Measurements from ENCODE around the gene SCMH1.

The SCMH1 gene

GRCh38 chr1:41169066-41169798 is 72.9 kb downstream of the SCMH1 start:
- no peak overlapping the region for H3K4me3 ChIP-seq (ENCODE audit: low read depth, low read length)
- no peaks in the 10 kb centered on the region for H3K9me3 ChIP-seq (ENCODE audit: control insufficient read depth, insufficient read depth, low read depth, low read length)
- H3K36me3 ChIP-seq (ENCODE audit: control insufficient read depth in 2 of 2, insufficient read depth in 1 of 2, low read length in 2 of 2) = peaks cover 0 to 14% of the 10 kb centered on the region in 2 experiments; a peak in 2 of 3 replicates
- CTCF ChIA-PET = interaction anchor here (1.1 kb wide), 1 partner anchor 10 kb away, joined by 3 read pairs; no protein-coding TSS in a partner anchor
- no peak for TF ChIP-seq ZNF623 (tag by site-specific recombination; IDR thresholded peaks at IDR 0.05)
- no peak for TF ChIP-seq ZNF146 (tag by site-specific recombination; IDR thresholded peaks at IDR 0.05)
- TF ChIP-seq ZNF600 (tag by site-specific recombination; IDR thresholded peaks at IDR 0.05) = no peak
- H3K27ac ChIP-seq (ENCODE audit: extremely low read depth, low read depth, low read length) = no peak overlapping the region
- no peaks in the 10 kb centered on the region for H3K4me1 ChIP-seq (ENCODE audit: control insufficient read depth, insufficient read depth, low read length)
- POLR2A ChIA-PET = interaction anchor here (0.7 kb wide), 1 partner anchor 127 kb away, joined by 5 read pairs; no protein-coding TSS in a partner anchor

GRCh38 chr1:41167667-41168066 is 74.4 kb downstream of the SCMH1 start:
- Histone ChIP-seq H3K4me3 (ENCODE audit: low read depth, low read length) (no peak overlapping the region), H3K36me3 (ENCODE audit: control insufficient read depth in 2 of 2, insufficient read depth in 1 of 2, low read length in 2 of 2) (peaks cover 0 to 22% of the 10 kb centered on the region in 2 experiments; a peak in 2 of 3 replicates), H3K27ac (ENCODE audit: extremely low read depth, low read depth, low read length) (no peak overlapping the region), H3K9me3 (ENCODE audit: control insufficient read depth, insufficient read depth, low read depth, low read length) (no peaks in the 10 kb centered on the region), H3K4me1 (ENCODE audit: control insufficient read depth, insufficient read depth, low read length) (no peaks in the 10 kb centered on the region)
- POLR2A ChIA-PET = no interaction called here
- CTCF ChIA-PET = no interaction called here
- TF ChIP-seq SP2 (tag by site-specific recombination; IDR thresholded peaks at IDR 0.05) = no peak
- TF ChIP-seq TRIM28 (IDR thresholded peaks at IDR 0.05; ENCODE audit: borderline replicate concordance, low read length) = peak; percentile 67; the same call in 1 of the 2 replicates
- 0 out of 2 replicates have a peak, but pooled peaks have one; percentile 27 for TF ChIP-seq ZNF610 (tag by site-specific recombination; IDR thresholded peaks at IDR 0.05; ENCODE audit: borderline replicate concordance)
- TF ChIP-seq ZBTB44 (tag by site-specific recombination; IDR thresholded peaks at IDR 0.05) = no peak
- TF ChIP-seq ZNF529 (tag by site-specific recombination; IDR thresholded peaks at IDR 0.05; ENCODE audit: insufficient replicate concordance) = peak; percentile 17
- no peak for TF ChIP-seq IKZF3 (tag by site-specific recombination; IDR thresholded peaks at IDR 0.05)
- peak; percentile 98 for TF ChIP-seq SETDB1 (IDR thresholded peaks at IDR 0.05; ENCODE audit: insufficient read length, low read length)
- no peak for TF ChIP-seq ZBTB17 (tag by site-specific recombination; IDR thresholded peaks at IDR 0.05)
- TF ChIP-seq PRDM4 (tag by site-specific recombination; IDR thresholded peaks at IDR 0.05) = no peak
- no peak for TF ChIP-seq ZNF677 (tag by site-specific recombination; IDR thresholded peaks at IDR 0.05)
- 0 out of 2 replicates have a peak, but pooled peaks have one; percentile 46 for TF ChIP-seq ZNF362 (tag by site-specific recombination; IDR thresholded peaks at IDR 0.05)
- TF ChIP-seq ZNF580 (tag by site-specific recombination; IDR thresholded peaks at IDR 0.05) = no peak
- no peak for TF ChIP-seq ZNF549 (tag by site-specific recombination; IDR thresholded peaks at IDR 0.05)
- TF ChIP-seq KLF16 (tag by site-specific recombination; IDR thresholded peaks at IDR 0.05) = no peak
- TF ChIP-seq ZNF404 (tag by site-specific recombination; IDR thresholded peaks at IDR 0.05) = no peak
- TF ChIP-seq ZNF112 (tag by site-specific recombination; IDR thresholded peaks at IDR 0.05) = no peak
- TF ChIP-seq ZBTB26 (tag by site-specific recombination; optimal IDR thresholded peaks at IDR 0.05) = no peak
